ENCODE measurements around the gene ZP1.
"Not testable (repeated sequence)": the region's sequence is repeated elsewhere in the genome, so short reads cannot be mapped to it uniquely, and the experiment has no call there.

Gene ZP1

DNA sequence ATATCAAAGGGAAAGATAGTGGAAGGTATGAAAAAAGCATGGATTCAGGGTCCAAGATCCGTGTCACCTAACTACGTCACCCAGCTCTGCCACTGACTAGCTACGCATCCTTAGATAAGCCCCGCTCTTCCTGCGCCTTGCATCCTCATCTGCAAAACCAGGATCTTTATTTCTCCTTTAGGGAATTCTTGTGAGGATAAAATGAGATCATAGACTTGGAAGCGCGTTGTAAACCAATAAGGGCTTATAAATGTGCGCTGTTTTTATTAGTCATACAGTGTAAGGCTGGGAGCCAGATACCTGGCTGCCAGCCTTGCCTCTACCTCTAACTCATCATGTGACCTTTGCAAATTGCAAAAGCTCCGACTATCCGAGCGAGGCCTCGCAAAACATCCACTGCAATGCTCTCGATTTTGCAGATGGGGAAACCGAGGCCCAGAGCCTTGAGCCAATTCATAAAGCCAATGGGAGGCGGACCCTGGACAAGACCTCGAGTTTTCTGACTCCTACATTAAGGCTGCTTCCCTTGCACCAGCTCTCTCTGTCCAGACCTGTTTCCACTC, 38.3 kb downstream of the ZP1 start:
- peaks cover 23 to 32% (median 30%) of the 10 kb centered on the region in 3 donors for H3K36me3 ChIP-seq
- intact Hi-C loops (cut with DNase I; ENCODE audit: low total_unique reads): no loop called here
- H3K4me3 ChIP-seq: peak overlapping the region; percentile 85 to 95
- DNase-seq: no peak
- no peaks in the 10 kb centered on the region for H3K27me3 ChIP-seq
- peak overlapping the region; percentile 94 to 95 for H3K27ac ChIP-seq
- no peaks in the 10 kb centered on the region for H3K9me3 ChIP-seq
- TF ChIP-seq, protein P1, sequence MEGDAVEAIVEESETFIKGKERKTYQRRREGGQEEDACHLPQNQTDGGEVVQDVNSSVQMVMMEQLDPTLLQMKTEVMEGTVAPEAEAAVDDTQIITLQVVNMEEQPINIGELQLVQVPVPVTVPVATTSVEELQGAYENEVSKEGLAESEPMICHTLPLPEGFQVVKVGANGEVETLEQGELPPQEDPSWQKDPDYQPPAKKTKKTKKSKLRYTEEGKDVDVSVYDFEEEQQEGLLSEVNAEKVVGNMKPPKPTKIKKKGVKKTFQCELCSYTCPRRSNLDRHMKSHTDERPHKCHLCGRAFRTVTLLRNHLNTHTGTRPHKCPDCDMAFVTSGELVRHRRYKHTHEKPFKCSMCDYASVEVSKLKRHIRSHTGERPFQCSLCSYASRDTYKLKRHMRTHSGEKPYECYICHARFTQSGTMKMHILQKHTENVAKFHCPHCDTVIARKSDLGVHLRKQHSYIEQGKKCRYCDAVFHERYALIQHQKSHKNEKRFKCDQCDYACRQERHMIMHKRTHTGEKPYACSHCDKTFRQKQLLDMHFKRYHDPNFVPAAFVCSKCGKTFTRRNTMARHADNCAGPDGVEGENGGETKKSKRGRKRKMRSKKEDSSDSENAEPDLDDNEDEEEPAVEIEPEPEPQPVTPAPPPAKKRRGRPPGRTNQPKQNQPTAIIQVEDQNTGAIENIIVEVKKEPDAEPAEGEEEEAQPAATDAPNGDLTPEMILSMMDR (IDR thresholded peaks at IDR 0.05): no peak
- peaks cover 0 to 27% (median 18%) of the 10 kb centered on the region in 4 donors for H3K4me1 ChIP-seq

DNA sequence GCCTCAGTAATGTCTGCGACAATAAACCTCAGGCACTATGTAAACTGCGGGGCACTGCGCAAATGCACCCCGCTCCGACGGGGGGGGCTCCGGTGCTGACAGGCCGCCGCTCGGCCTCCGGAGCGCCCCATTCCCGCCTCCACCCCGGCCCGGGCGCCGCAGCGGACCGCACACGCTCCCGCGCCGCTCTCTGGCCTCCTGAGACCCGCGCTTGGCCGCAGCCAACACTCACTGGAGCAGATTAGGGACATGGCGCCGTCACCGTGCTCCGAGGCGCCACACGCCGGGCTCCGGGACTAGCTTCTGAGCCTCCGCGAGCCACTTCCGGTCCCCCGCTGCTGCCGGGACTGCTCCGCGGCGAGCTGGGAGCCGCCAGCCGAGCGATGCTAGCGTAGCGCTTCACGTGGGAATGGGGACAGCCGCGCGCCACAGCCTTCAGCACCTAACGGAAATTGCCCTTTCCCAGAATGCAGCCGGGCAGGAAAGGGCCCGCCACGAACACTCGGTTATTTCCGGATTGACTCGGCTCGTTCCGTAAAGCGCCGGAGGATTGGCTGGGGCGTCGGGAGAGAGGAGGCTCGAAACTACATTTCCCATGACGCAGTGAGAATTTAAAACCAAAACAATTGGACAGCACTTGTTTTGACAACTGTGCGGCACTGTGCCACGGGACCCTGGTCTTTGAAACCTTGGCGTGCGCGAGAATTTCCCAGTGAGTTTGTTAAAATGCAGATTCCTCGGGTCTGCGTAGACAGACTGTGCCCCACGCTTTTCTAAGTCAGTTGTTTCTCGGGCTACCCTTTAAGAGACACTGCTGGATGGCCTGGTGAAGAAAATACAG, 39.0 kb downstream of the ZP1 start, which contains the start of gene PRPF19:
TSS of gene PRPF19 (minus strand) at position 454 of the 841 bp plus-strand sequence. CDS start at position 251, 203 bp downstream.
- TF ChIP-seq, protein P1 (IDR thresholded peaks at IDR 0.05): no peak
- H3K9me3 ChIP-seq: no peaks in the 10 kb centered on the region
- peak within 1 kb of the TSS; percentile 85 to 95 for H3K4me3 ChIP-seq
- intact Hi-C loops (cut with DNase I; ENCODE audit: low total_unique reads): no loop called here
- peaks cover 16 to 25% (median 23%) of the 10 kb centered on the region in 3 donors for H3K36me3 ChIP-seq
- peak within 1 kb of the TSS; percentile 94 to 95 for H3K27ac ChIP-seq
- no peaks in the 10 kb centered on the region for H3K27me3 ChIP-seq
- peaks cover 0 to 27% (median 18%) of the 10 kb centered on the region in 4 donors for H3K4me1 ChIP-seq
- peak; percentile 97 to 99 for DNase-seq

DNA sequence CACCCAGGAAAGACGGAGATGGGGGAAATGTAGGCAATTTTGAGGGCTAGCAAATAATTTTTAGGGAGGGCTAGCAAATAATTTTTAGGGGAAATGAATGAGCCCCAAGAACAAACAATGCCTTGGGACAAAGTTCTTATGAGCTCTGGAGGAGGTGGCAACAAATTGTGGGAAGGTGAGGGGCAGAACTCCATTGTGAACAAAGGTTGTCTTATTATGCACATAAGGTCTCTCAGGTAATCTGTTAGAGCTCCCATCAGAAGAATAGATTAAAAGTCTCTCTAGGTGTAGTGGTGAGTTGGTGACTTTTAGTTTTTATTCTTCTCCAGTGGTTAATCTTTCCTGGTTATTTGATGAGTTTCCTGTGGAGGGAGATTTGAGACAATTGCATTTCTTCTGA, 41.5 kb downstream of the ZP1 start:
- Histone ChIP-seq H3K4me1 (peaks cover 0 to 35% (median 25%) of the 10 kb centered on the region in 4 donors), H3K36me3 (peaks cover 0 to under 1% (median 0%) of the 10 kb centered on the region in 3 donors), H3K9me3 (no peaks in the 10 kb centered on the region), H3K27ac (no peak overlapping the region), H3K27me3 (no peaks in the 10 kb centered on the region), H3K4me3 (no peak overlapping the region)
- TF ChIP-seq, protein P1 (IDR thresholded peaks at IDR 0.05): no peak
- intact Hi-C loops (cut with DNase I; ENCODE audit: low total_unique reads): no loop called here
- no peak for DNase-seq

DNA sequence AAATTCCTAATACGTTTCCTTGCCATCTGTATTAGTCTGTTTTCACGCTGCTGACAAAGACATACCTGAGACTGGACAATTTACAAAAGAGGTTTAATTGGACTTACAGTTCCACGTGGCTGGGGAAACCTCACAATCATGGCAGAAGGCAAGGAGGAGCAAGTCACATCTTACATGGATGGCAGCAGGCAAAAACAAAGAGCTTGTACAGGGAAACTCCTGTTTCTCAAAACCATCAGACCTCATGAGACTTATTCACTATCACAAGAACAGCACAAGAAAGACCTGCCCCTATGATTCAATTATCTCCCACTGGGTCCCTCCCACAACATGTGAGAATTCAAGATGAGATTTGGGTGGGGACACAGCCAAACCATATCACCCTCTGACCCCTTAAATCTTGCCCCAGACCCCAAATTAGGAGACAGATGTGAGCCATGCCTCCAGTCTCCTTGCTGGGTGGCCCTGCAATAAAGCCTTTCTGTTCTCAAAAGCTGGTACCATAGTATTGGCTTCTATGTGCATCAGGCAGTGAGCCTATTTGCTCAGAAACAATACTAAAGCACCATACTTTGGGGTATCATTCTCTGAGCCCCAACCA, 42.4 kb downstream of the ZP1 start:
- peaks cover 0 to 26% (median 20%) of the 10 kb centered on the region in 4 donors for H3K4me1 ChIP-seq
- DNase-seq; H3K36me3 ChIP-seq; intact Hi-C loops (cut with DNase I; ENCODE audit: low total_unique reads); H3K9me3 ChIP-seq; H3K27ac ChIP-seq; H3K27me3 ChIP-seq; H3K4me3 ChIP-seq: not testable (repeated sequence)

DNA sequence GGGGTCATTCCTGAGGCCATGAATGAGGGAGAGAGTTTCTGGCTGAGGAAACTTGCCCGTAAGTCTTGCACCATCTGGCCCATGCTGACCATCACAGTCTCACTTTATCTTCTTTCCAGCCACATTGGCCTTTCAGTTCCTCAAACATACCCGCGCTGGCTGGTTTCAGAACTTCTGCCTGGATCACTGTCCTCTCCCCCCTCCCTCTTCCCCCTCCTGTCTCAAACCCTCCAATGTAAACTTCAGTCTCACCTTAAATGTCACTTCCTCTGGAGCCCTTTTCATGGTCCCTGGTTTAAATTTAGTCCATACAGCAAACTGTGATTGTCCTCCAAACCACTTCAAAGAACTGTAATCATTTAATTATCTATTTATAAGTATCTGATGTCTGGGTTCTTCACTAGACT, 42.9 kb downstream of the ZP1 start:
- TF ChIP-seq, protein P1 (IDR thresholded peaks at IDR 0.05): no peak
- H3K27ac ChIP-seq: no peak overlapping the region
- H3K27me3 ChIP-seq: no peaks in the 10 kb centered on the region
- no peak overlapping the region for H3K4me3 ChIP-seq
- peaks cover 0 to 26% (median 17%) of the 10 kb centered on the region in 4 donors for H3K4me1 ChIP-seq
- no peaks in the 10 kb centered on the region for H3K36me3 ChIP-seq
- no peaks in the 10 kb centered on the region for H3K9me3 ChIP-seq
- intact Hi-C loops (cut with DNase I; ENCODE audit: low total_unique reads): no loop called here
- peak in 1 of 2 donors; percentile 65 for DNase-seq

All from tibial artery (tissue), 4 donors.